ENCODE measurements around the gene FGF14.

GRCh38 chr13:102422690-102423089 lies 20.8 kb upstream of the FGF14 start:
- TF ChIP-seq, protein P1, sequence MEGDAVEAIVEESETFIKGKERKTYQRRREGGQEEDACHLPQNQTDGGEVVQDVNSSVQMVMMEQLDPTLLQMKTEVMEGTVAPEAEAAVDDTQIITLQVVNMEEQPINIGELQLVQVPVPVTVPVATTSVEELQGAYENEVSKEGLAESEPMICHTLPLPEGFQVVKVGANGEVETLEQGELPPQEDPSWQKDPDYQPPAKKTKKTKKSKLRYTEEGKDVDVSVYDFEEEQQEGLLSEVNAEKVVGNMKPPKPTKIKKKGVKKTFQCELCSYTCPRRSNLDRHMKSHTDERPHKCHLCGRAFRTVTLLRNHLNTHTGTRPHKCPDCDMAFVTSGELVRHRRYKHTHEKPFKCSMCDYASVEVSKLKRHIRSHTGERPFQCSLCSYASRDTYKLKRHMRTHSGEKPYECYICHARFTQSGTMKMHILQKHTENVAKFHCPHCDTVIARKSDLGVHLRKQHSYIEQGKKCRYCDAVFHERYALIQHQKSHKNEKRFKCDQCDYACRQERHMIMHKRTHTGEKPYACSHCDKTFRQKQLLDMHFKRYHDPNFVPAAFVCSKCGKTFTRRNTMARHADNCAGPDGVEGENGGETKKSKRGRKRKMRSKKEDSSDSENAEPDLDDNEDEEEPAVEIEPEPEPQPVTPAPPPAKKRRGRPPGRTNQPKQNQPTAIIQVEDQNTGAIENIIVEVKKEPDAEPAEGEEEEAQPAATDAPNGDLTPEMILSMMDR (IDR thresholded peaks at IDR 0.05; ENCODE audit: insufficient read depth, low read depth, low read length) = no peak
- TF ChIP-seq EZH2 (IDR thresholded peaks at IDR 0.05; ENCODE audit: insufficient read depth, low read length) = no peak

Measured in astrocyte (in vitro differentiated cells and primary cell).